Measurements from ENCODE around the gene MSRB1. TPM values are rescaled to one million over a fixed set of nuclear protein-coding genes. Genes with fewer than 3 reads are reported as not detected.

Gene MSRB1
- total and polyA plus RNA-seq, 8 donors = 9.8 to 66.7 (median 14.9) TPM

DNA sequence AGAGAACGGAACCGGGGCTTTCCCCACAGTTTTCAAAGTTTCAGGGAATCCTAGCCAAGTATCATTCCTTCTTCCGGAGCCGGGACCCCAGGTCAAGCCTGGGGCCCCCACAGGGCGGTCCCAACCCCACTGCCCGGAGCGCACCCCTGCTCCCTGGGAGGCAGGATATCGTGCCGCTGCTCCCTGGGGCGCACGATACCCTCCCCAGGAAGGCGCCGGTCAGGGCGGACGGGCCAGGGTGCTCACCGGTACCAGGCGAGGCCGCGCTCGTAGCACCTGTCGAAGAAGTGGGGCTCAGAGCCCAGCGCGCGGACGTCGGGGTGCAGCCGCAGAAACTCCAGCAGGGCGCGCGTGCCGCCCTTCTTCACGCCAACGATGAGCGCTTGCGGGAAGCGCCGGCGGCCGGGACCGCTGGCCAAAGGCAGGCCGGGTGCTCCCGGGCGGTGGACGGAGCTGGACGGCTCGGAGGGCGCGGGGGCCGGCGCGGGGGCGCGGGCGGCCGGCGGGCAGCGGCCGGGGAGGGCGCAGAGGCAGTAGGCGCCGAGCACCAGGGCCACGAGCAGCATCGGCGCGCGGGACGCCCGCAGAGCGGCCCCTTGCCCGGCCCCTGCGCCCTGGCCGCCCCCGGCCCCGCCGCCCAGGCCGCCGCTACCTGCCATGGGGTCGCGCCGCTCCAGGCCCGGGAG, 25.2 kb downstream of the MSRB1 start:
- TF ChIP-seq, protein P1, sequence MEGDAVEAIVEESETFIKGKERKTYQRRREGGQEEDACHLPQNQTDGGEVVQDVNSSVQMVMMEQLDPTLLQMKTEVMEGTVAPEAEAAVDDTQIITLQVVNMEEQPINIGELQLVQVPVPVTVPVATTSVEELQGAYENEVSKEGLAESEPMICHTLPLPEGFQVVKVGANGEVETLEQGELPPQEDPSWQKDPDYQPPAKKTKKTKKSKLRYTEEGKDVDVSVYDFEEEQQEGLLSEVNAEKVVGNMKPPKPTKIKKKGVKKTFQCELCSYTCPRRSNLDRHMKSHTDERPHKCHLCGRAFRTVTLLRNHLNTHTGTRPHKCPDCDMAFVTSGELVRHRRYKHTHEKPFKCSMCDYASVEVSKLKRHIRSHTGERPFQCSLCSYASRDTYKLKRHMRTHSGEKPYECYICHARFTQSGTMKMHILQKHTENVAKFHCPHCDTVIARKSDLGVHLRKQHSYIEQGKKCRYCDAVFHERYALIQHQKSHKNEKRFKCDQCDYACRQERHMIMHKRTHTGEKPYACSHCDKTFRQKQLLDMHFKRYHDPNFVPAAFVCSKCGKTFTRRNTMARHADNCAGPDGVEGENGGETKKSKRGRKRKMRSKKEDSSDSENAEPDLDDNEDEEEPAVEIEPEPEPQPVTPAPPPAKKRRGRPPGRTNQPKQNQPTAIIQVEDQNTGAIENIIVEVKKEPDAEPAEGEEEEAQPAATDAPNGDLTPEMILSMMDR (IDR thresholded peaks at IDR 0.05) = no peak
- DNase-seq = no peak
- ATAC-seq = no peak
- peaks cover 56 to 97% of the 10 kb centered on the region in 2 donors for H3K27me3 ChIP-seq
- H3K4me1 ChIP-seq = peaks cover 0 to 9% of the 10 kb centered on the region in 2 donors
- no peaks in the 10 kb centered on the region for H3K9me3 ChIP-seq
- no peaks in the 10 kb centered on the region for H3K36me3 ChIP-seq
- intact Hi-C loops (cut with DNase I) = no loop called here
- no peak overlapping the region for H3K4me3 ChIP-seq
- no peak overlapping the region for H3K27ac ChIP-seq

DNA sequence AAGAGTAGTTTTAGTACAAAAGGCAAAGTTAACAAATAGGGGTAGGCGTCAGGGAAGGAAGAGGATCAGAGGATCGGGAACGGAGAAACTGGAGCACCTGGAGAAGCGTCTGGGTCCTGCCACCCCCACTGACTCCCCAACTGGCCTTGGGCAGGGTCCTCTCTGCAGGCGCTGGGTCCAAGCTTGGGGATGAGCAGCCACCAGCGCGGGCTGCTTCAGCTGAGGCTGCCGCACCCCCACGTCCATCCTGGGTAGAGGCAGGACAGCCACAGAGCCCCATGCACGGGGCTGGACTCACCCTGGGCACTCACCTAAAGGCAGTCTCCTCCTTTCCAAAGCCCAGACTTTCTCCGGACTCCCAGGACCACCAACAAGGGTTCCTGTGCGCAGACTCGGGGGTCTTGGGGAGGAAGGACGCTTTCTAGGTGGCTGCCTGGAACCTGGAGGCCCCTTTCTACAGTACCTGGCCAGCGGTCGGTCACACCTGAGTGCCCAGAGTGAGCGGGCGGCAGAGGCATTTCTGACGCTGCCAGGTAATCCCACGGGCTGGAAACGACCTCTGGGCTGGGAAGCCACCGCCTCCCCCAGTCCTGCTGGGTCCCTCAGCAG, 25.8 kb downstream of the MSRB1 start:
- intact Hi-C loops (cut with DNase I) = no loop called here
- no peak for DNase-seq
- Histone ChIP-seq H3K4me3 (no peak overlapping the region), H3K36me3 (no peaks in the 10 kb centered on the region), H3K27me3 (peaks cover 55 to 92% of the 10 kb centered on the region in 2 donors), H3K4me1 (peaks cover 0 to 9% of the 10 kb centered on the region in 2 donors), H3K9me3 (no peaks in the 10 kb centered on the region), H3K27ac (no peak overlapping the region)
- TF ChIP-seq, protein P1 (IDR thresholded peaks at IDR 0.05) = no peak
- no peak for ATAC-seq

DNA sequence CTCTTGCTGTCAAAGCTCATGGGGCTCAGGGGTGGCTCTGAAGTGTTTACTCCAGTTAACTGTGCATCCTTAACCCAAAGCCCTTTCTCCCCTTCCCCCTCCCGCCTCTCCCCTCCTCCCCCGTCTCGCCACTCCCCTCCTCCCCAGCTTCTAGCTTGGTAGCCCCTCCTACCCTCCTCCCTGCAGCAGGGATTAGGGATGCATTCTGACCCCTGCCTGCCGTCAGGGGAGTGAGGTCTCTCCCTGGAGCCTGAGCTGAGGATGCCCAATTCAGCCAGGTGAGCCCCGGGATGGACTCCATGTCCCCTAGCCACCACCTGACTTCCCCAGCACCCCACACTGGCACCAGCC, 26.4 kb downstream of the MSRB1 start:
- no peak overlapping the region for H3K27ac ChIP-seq
- TF ChIP-seq, protein P1 (IDR thresholded peaks at IDR 0.05) = no peak
- H3K4me1 ChIP-seq = peaks cover 0 to 9% of the 10 kb centered on the region in 2 donors
- H3K27me3 ChIP-seq = peaks cover 51 to 87% of the 10 kb centered on the region in 2 donors
- DNase-seq (no peak), ATAC-seq (no peak)
- H3K4me3 ChIP-seq = no peak overlapping the region
- intact Hi-C loops (cut with DNase I) = no loop called here
- H3K36me3 ChIP-seq = no peaks in the 10 kb centered on the region
- no peaks in the 10 kb centered on the region for H3K9me3 ChIP-seq

DNA sequence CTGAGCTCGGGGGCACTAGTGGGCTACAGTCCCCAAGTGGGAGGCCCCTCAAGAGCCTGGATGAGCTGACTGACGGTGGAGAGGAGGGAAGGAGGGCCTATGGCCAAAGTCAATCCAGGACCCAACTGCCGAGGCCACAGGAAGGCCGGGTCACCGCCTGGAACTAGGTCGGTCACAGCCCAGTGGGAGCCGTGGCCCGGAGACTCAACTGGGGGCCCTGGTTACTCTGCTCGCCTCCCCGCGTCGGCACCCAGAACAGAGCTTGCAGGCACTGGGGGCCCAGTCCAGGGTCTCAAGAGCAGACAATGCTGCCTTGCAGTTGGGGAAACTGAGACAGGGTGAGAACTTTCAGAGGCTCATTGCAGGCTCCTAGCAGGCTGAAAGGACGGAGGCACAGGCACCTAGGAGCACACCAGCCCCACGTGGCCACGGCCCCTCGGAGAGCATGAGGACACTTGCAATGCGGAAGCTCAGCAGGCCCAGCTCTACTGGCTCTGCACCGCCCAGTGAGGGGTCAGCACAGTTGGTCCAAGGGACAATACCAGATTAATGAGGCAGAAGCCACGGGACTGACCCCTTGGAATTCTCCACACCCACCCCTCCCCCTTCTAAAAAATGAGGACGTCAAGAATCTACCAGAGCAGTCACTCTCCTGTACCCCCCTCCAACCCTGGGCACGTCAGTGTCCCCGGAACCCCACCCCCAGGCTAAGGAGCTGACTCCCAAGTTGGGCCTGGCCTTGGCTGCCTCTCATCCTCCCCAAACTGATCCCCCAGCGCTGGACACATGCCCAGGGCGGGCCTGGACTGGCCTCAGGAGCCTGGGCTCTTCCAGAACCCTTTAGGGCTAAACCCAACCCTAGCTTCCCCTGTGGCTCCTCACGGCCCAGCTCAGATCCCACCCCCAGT, 27.0 kb downstream of the MSRB1 start:
- DNase-seq = peak in 1 of 4 donors; percentile 71
- H3K4me1 ChIP-seq = peaks cover 0 to 9% of the 10 kb centered on the region in 2 donors
- TF ChIP-seq, protein P1 (IDR thresholded peaks at IDR 0.05) = no peak
- no peaks in the 10 kb centered on the region for H3K36me3 ChIP-seq
- peaks cover 44 to 81% of the 10 kb centered on the region in 2 donors for H3K27me3 ChIP-seq
- intact Hi-C loops (cut with DNase I) = no loop called here
- no peak overlapping the region for H3K4me3 ChIP-seq
- H3K9me3 ChIP-seq = no peaks in the 10 kb centered on the region
- no peak for ATAC-seq
- H3K27ac ChIP-seq = no peak overlapping the region

DNA sequence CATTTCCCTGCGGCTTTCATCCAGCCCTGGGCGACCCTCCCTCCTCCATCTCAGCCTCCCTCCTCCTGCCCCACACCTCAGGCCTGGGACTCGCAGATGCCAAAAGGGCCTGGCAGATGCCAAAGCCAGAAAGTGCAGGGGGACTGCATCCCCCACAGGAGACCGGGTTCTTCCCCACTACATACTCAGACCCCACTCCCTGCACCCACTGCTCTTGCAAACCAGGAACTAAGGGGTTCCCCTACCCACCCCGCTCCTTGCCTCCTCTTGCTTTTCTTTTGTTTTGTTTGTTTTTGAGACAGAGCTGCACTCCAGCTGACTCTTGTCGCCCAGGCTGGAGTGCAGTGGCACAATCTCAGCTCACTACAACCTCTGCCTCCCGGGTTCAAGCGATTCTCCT, 28.0 kb downstream of the MSRB1 start:
- ATAC-seq = no peak
- no peak overlapping the region for H3K27ac ChIP-seq
- H3K4me1 ChIP-seq = peaks cover 0 to 6% of the 10 kb centered on the region in 2 donors
- no peaks in the 10 kb centered on the region for H3K36me3 ChIP-seq
- intact Hi-C loops (cut with DNase I) = no loop called here
- no peak overlapping the region for H3K4me3 ChIP-seq
- TF ChIP-seq, protein P1 (IDR thresholded peaks at IDR 0.05) = no peak
- no peak for DNase-seq
- H3K27me3 ChIP-seq = peaks cover 39 to 72% of the 10 kb centered on the region in 2 donors
- no peaks in the 10 kb centered on the region for H3K9me3 ChIP-seq
